TTC549 (cell line): Measurements from ENCODE around the gene GJA3.
A peak's percentile ranks its signal among the peaks of the same experiment; 100 is the strongest.

Source experiments
- FAIRE-seq: peaks from 2 replicates; lab custom pipeline; 2012; peaks lifted over from hg19 to GRCh38; lab: Jason Lieb, UNC

Gene GJA3

DNA sequence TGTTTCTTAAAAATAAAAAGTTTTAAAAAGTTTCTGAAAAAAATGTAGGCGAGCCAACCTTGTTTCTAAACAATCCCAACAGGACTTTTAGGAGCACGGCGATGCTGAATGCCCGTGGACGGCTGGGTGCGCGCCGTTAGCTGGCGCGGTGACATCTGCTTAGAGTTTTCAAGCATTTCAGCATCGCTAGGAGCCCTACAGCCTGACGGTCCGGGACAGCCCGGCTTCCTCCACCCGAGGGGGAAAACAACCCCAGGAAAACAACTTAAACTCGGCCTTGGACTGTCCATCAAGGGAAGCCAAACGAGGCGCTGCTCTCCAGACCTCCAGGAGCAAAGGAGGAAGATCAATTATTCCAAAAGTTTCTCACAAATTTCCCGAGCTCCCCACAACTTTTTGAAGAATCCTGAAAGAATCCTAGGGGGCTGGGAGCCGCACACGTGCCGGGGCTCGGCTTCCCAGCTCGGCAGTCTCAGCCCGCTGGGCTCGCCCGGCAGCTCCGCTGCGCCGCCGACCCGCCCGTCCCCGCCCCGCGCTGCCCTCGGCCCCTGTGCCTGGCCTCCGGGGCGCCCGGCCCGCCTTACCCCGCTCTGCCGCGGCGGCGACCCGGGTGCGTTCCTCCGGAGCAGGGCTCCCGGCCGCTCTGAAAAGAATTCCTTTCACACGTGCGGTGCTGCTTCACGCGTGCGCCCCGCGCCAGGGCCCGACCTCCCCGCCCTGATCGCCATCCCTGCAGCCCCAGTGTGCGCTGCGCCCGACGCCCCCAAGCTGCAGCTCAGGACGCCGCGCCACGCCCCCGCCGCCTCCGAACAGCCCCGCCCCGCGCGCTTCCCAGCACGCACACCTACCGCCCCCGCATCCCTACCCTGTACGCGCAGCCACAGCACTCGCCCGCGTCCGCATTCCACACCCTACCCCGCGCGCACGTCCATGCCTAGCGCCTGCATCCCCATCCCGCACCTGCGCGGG, at the start of gene GJA3:
TSS of gene GJA3 (minus strand) at position 747 of the 969 bp plus-strand sequence. CDS start 17,764 bp downstream, outside the sequence.
- FAIRE-seq: no peak

DNA sequence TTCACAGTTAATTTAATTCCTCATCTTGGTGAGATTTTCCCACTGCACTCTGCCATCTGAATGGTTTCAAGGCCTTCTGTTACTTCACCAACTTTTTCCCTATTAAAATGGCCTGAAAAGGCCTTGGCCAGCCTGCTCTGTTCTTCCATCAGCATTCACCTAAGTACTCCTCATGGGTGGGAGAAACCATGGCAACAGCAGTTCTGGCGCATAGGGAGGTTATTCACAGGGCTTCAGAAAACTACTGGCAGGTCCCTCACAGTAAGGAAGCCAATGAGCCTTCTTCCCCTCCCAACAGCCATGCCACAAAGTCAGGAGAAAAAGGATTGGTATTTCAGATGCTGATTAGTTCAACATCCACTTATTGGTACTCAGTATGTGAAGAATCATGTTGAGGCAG, 49.1 kb upstream of the GJA3 start:
- no peak for FAIRE-seq

DNA sequence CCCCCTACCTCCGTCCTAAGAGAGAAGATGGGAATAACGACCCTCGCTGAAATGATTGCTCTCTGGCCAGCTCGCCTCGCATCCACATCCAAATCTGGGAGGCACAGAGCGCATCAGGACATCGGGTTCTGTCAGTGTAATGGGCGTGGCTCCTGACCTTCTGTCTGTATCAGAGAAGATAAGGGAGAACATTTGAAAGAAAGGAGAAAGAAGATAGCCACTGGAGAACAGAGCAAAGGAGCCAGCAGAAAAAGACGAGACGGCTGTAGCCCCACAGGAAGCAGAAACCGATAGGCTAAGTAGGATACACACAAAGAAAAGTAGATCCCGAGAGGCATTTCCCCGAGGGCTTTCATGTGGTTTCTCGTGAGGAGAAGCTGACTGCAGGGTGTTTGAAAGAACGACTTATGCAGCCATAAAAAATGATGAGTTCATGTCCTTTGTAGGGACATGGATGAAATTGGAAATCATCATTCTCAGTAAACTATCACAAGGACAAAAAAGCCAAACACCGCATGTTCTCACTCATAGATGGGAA, 45.9 kb upstream of the GJA3 start:
- FAIRE-seq: no peak

DNA sequence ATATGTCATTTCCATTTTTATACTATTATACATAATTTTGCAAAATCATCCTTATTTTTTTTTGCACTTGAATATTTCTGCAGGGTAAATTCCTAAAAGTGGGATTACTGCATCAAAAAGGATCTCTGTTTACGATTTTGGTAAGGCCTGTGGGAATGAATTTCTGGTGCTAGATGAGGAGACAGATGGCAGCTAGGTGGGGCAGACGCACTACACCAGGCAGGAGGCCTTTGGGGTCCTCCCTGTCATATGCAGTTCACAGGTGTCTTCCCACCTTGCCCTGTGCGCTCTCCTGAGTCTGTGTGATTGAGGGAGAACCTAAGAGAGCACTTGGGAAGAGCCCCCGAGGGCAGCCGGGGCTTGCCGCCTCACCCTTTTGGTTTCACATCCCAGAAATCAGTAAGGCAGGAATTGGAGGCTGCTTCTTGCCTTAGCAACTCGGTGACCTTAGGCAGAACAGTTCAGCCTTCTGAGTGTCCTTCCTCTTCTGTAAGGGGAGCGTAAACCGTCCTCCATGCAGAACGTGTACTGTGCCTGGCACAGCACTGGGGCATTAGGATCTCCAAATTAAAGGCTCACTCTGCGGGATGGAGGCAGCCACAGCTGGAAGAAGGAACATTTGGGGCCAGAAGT, 45.3 kb upstream of the GJA3 start:
- no peak for FAIRE-seq

DNA sequence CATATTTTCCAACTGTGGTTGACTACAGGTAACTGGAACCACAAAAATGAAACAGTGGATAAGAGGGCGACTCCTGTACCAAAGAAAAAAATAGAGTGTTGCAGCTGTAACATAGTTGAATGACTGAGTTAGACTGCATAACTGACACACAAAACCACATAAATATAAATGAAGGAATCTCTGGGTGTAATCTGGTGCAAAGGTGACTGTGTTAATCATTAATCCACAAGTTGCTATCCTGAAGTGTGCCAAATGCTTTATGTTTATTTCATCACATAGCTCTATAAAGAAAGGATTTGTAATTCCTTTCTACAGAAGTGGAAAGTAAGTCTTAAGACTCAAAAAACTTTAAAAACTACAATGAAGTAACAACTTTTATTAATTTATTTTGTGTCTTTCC, 37.9 kb upstream of the GJA3 start:
- no peak for FAIRE-seq

DNA sequence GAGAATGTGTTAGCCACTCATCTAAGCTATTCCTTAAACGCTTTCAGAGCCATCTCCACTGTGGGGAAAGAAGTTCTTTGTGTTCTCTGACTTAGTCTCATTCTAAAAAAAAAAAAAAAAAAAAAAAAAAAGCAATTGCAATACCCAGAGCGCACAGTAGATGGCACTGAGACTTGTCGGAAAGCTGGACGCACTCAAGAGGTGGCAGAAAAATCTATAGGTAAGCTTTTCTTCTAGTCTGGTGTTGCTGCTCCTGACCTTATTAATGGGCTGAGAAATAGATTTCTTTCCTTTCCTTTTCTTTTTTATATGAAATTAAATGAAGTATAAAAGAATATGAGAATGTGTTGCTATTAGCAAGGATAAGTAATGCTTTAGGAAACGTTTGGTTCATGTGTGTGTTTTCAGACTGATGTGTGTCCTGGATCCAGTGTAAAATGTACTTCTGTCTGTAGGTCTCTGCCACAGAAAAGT, 36.5 kb upstream of the GJA3 start:
- FAIRE-seq: peak; percentile 90

DNA sequence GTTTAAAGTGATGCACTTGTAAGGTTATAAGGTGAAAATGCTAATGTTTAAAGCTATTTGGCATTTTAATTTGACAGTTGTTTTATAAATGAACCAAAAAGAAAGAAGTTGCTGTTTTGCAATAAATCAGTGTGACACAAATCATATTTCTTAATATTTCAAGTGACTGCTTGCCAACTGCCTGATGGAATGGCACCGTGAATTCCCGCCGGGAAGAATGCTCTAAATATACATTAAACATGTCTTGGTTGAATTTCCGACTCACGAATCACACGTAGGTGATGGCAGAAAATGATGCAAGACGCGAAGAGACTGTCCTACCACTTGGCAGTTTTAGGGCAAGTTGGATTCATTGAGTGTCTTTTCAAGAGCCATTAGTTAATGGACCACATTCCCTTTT, 34.9 kb upstream of the GJA3 start:
- no peak for FAIRE-seq

DNA sequence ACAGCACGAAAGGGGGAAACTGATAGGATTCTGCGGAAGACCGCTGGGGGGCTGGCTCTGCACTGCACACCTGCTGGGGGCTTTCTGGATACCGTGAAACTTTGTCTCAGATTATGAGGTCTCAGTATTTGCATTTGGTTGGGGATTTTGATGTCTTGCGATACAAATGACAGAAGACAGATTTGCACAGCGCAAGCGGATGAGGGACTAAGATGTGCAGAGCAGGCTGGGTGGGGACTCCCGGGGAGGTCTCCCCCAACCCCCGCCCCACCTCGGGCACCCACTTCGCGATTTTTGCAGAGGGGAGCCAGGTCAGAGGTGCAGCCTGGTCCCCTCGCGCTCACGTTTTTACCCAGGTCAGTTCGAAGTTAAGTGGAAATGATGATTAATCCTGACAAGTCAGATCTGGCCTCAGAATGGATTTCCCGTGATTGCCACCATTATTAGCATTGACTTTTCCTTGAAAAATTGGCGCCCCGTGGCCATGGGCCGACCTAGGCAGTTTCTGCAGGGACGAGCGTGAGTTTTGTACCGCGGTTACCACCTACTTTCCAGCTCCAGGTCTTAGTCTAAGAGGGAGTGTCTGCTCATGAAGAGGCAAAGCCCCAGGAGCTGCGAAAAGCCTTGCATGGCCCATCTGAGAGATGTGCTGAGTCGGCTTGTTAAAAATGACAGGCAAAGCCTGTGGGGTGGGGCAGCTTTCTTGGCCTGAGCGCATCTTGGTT, 33.2 kb upstream of the GJA3 start:
- no peak for FAIRE-seq

DNA sequence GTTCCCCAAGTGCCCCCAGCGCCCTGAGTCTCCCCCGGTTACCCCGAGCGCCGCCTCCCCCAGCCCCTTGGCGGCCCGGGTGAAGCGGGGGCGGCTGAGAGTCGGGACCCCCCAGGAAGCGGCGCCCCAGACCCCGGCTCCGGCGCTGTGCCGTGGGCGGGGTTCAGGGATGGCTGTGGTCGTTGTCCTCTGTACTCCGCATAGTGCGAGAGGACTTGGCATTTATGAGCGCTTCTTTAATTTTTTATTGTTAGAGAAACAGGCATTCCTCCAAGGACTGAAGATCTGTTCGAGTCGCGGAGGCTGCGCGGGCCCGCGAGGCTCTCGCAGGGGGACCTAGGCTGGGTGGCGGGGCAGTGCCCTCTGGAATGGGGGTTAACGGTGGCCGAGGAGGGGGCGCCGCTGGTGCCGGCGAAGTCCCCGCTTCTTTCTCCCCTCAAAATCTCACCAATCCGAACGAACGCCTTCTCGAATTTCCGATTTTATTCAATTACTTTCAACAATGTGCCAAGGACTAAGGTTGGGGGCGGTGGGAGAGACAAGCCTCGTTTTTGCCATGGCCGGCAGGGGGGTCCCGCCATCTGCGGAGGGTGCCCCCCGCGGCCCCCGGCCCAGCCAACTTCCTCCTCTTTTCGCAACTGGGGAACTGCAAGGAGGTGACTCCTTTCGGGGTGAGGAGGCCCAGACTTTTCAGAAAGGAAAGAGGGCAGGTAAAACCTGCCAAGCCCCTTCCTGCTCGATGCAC, 32.5 kb upstream of the GJA3 start:
- no peak for FAIRE-seq

DNA sequence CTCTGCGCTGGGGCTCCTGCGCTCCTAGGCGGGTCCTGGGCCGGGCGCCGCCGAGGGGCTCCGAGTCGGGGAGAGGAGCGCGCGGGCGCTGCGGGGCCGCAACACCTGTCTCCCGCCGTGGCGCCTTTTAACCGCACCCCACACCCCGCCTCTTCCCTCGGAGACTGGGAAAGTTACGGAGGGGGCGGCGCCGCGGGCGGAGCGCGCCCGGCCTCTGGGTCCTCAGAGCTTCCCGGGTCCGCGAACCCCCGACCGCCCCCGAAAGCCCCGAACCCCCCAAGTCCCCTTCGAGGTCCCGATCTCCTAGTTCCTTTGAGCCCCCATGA, 31.9 kb upstream of the GJA3 start, which contains the start of gene GJB2:
TSS of gene GJB2 (minus strand) at position 103 of the 326 bp plus-strand sequence. CDS start 3,357 bp downstream, outside the sequence.
- FAIRE-seq: no peak

DNA sequence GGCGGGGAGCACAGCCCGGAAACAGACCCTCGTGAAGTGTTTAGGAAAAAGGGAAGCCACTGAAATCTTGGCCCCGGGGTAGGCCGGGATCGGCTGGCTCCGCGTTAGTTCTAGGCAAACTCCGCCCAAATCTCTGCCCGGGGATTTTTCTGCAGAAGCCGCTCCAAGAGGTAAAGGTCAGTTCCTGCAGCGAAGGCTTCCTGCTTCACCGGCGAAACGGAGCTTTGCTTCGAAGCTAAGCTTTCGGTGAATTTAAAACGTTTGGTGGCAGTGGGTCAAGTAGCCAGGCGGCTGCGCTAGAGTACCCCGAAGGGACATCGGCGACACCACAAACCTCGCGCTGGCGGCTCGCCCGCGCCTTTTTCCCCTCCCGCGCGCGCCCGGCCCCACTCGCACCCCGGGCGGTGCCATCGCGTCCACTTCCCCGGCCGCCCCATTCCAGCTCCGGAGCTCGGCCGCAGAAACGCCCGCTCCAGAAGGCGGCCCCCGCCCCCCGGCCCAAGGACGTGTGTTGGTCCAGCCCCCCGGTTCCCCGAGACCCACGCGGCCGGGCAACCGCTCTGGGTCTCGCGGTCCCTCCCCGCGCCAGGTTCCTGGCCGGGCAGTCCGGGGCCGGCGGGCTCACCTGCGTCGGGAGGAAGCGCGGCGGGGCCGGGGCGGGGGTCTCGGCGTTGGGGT, 31.4 kb upstream of the GJA3 start:
- FAIRE-seq: no peak

DNA sequence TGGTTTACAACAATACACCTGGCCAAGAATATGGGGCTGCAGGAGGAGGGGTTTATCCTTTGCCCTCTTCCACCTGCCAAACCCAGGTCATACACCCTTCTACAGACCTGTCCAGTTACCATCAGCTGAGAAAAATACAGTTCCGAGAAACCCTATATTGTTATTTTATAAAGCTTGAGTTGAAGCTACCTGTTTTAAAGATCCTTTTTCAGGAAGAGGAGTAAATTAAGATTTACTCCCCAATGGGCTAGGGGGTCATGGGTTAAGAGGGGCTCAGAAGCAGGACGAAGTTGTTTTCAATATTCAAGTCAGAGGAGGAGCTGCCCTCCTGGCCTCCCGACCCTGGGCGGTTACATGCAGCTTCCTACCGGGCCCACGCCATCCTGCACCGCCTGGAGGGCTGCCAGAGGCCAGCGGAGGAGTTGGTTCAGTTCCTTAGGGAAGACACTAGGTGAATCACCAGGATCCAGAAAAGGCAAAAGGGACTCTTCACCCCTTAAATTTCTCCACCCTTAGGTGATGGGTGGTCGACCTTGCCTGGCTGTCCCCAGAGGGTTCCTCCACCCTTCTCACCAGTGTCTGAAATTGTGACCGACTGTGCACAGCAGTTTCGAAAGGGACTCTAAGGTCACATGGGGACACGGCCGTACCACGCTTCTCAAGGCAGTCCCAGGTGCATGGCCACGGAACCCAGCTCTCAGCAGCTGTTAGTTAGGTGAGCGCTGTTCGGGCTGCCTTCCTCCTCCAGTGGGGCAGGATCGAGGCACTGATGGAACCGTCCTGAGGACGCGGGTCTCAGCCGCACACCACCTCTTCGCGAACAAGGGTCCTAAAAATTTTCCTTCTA, 30.7 kb upstream of the GJA3 start:
- FAIRE-seq: no peak

DNA sequence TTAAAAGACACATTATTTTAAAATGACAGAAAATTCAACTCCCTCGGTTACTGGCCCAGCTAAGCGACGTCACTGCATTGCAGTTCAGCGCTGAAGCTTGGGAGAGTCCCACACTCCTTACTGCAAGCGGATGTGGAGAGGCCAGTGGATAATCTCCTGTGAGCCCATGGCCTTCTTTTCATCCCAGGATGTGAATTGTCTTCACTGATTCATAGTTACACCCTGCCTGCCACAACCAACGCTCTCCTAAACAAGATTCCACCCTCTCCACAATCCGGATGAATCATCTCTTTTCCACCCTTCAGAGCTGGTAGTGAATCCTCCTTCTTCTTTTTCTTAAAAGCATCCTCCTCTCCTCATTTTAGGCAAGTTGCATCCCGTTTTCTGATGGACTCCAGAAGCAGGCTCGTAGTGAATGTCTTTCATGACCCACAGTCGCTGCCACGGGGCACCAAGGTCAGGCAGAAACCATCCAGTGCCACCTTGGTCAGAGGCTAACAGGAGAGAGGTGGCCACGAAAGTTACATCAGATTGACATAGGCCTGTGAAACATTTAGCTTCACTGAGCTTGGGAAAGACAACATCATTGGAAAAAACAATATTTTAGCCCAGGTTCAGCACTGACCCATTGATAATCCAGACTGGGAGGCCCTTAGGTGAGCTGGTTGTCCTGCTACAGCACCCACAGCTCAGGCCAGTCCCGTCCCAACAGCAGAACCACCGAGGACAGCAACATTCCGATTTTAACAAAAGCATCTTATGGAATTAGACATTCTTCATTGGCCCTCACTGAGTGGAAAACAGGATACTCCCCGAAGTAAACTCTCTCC, 29.8 kb upstream of the GJA3 start:
- no peak for FAIRE-seq

DNA sequence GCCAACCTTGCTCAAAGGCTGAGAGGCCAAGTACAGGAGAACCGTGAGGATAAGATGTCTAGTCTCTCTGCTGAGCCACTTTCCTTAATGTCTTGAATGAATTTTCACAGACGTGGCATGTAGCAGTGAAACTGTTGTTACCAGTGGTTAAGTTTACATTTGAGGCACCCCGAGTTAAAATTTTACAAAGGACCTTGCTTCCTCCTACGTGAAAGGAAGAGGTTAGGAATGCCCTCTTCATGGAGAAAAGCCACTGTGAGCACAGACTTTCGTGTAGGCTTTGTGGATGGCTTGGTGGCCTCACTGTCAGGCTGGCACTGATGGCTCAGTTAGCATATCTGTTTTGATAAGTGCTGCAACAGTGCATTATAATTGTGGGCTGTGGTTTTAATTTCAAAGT, 29.2 kb upstream of the GJA3 start:
- FAIRE-seq: no peak

DNA sequence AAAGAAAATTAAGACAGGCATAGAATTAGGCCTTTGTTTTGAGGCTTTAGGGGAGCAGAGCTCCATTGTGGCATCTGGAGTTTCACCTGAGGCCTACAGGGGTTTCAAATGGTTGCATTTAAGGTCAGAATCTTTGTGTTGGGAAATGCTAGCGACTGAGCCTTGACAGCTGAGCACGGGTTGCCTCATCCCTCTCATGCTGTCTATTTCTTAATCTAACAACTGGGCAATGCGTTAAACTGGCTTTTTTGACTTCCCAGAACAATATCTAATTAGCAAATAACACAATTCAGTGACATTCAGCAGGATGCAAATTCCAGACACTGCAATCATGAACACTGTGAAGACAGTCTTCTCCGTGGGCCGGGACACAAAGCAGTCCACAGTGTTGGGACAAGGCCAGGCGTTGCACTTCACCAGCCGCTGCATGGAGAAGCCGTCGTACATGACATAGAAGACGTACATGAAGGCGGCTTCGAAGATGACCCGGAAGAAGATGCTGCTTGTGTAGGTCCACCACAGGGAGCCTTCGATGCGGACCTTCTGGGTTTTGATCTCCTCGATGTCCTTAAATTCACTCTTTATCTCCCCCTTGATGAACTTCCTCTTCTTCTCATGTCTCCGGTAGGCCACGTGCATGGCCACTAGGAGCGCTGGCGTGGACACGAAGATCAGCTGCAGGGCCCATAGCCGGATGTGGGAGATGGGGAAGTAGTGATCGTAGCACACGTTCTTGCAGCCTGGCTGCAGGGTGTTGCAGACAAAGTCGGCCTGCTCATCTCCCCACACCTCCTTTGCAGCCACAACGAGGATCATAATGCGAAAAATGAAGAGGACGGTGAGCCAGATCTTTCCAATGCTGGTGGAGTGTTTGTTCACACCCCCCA, 28.1 kb upstream of the GJA3 start:
- no peak for FAIRE-seq

DNA sequence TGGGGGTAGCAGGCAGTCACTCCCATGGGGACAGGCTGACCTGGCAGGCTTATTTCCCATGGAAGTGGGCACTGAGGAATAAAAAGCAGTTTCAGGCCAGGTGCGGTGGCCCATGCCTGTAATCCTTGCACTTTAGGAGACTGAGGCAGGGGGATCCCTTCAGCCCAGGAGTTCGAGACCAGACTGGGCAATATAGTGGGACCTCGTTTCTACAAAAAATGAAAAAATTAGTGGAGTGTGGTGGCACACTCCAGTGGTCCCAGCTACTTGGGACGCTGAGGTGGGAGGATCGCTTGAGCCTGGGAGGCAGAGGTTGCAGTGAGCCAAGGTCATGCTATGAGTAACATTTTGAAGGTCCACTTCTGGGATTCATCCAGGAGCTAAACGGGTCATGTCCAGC, 25.9 kb upstream of the GJA3 start:
- no peak for FAIRE-seq

DNA sequence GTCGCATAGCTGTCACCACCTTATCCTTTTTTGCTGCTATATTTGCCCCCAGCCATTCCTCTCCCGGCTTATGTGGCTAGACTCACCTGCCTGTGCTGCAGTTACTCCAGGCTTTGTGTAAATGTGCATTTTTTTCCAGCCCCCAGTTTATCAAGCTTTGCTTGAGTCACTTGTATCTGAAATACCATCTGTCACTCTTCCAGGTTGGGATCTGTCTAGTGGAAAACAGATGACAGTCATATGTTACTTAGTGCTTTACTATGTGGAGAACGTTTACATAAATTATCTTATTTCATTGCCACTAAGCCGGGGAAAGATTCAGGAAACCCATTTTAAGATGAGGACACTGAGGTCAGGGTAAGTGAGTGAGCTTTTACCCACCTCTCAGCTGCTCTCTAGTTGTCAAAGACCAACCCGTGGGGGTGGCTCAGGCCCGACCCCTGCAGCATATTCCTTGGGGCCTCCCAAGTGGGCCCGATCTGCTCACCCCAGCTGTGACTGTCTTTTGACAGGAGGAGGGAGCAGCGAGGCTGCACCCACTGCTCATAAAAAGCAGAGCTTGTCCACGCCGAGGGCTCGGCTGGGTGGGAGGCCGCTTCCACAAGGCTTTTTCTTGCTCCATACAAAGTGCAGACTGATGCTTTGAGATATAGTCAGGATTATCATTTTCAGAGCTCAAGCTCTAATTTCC, 24.7 kb upstream of the GJA3 start:
- no peak for FAIRE-seq
